Trophoblast cell (in vitro differentiated cells and primary cell): Measurements from ENCODE around the gene SYNE2.

Experiments used
- DNase-seq, 2 donors: peaks; one replicate each; pipeline ENCODE4 v3.0.0-alpha.2; 2016
- H2AFZ ChIP-seq: 2 replicates; pipeline ENCODE4 v1.6.1; 2013; ENCODE audit warnings: low read length, moderate library complexity, mild to moderate bottlenecking; ENCODE audit not compliant: insufficient read depth, poor library complexity
- H2AK5ac ChIP-seq: 2 replicates; pipeline ENCODE4 v1.6.1; 2013; ENCODE audit warnings: mild to moderate bottlenecking, low read length
- H2BK120ac ChIP-seq: 2 replicates; pipeline ENCODE4 v1.6.1; 2013; ENCODE audit warnings: low read length, mild to moderate bottlenecking, moderate library complexity; ENCODE audit not compliant: insufficient read depth, poor library complexity
- H2BK12ac ChIP-seq: 2 replicates; pipeline ENCODE4 v1.6.1; 2013; ENCODE audit warnings: mild to moderate bottlenecking, low read length, moderate library complexity
- H2BK5ac ChIP-seq: 2 replicates; pipeline ENCODE4 v1.6.1; 2013; ENCODE audit warnings: low read length, low read depth, moderate library complexity, mild to moderate bottlenecking; ENCODE audit not compliant: poor library complexity
- H3K14ac ChIP-seq: 2 replicates; pipeline ENCODE4 v1.6.1; 2013; ENCODE audit warnings: mild to moderate bottlenecking, low read length
- H3K18ac ChIP-seq: 2 replicates; pipeline ENCODE4 v1.6.1; 2013; ENCODE audit warnings: mild to moderate bottlenecking, low read length
- H3K23ac ChIP-seq: 2 replicates; pipeline ENCODE4 v1.6.1; 2013; ENCODE audit warnings: low read length
- H3K27ac ChIP-seq: 2 replicates; pipeline ENCODE4 v1.5.1; 2013; ENCODE audit warnings: low read depth, mild to moderate bottlenecking, inconsistent platforms, low read length, moderate library complexity
- H3K27me3 ChIP-seq: 2 replicates; pipeline ENCODE4 v1.6.1; 2013; ENCODE audit warnings: inconsistent platforms, mild to moderate bottlenecking, low read length, moderate library complexity; ENCODE audit not compliant: insufficient read depth
- H3K36me3 ChIP-seq, 2 experiments: 1 replicate in 1 of 2; 2 replicates in 1 of 2; pipeline ENCODE4 v1.6.1; 2013; ENCODE audit warnings: low read length in 2 of 2, mild to moderate bottlenecking in 2 of 2, moderate library complexity in 1 of 2; ENCODE audit not compliant: insufficient read depth in 2 of 2, control insufficient read depth in 1 of 2
- H3K4ac ChIP-seq: 2 replicates; pipeline ENCODE4 v1.6.1; 2013; ENCODE audit warnings: low read depth, mild to moderate bottlenecking, low read length, moderate library complexity
- H3K4me1 ChIP-seq, 2 experiments: 1 replicate in 1 of 2; 2 replicates in 1 of 2; pipeline ENCODE4 v1.6.1; 2013; ENCODE audit warnings: low read length in 2 of 2, mild to moderate bottlenecking in 2 of 2, moderate library complexity in 1 of 2; ENCODE audit not compliant: insufficient read depth in 2 of 2, control insufficient read depth in 1 of 2
- H3K4me2 ChIP-seq: 2 replicates; pipeline ENCODE4 v1.6.1; 2013; ENCODE audit warnings: inconsistent platforms, mild to moderate bottlenecking, low read length, moderate library complexity
- H3K4me3 ChIP-seq: 2 replicates; pipeline ENCODE4 v1.5.1; 2013; ENCODE audit warnings: mild to moderate bottlenecking, low read depth, low read length, inconsistent platforms
- H3K79me1 ChIP-seq: one replicate; pipeline ENCODE4 v1.6.1; 2013; ENCODE audit warnings: low read length
- H3K79me2 ChIP-seq: 2 replicates; pipeline ENCODE4 v1.6.1; 2013; ENCODE audit warnings: low read length, mild to moderate bottlenecking; ENCODE audit not compliant: control insufficient read depth, insufficient read depth, poor library complexity
- H3K9ac ChIP-seq: 2 replicates; pipeline ENCODE4 v1.6.1; 2013; ENCODE audit warnings: mild to moderate bottlenecking, low read length
- H3K9me3 ChIP-seq: 2 replicates; pipeline ENCODE4 v1.6.1; 2013; ENCODE audit warnings: low read depth, mild to moderate bottlenecking, control low read depth, inconsistent platforms, low read length; ENCODE audit not compliant: insufficient read depth
- H4K12ac ChIP-seq: 2 replicates; pipeline ENCODE4 v1.6.1; 2013; ENCODE audit warnings: low read depth, mild to moderate bottlenecking, low read length, moderate library complexity
- H4K8ac ChIP-seq: 2 replicates; pipeline ENCODE4 v1.6.1; 2013; ENCODE audit warnings: low read depth, mild to moderate bottlenecking, low read length, moderate library complexity
- H4K91ac ChIP-seq: one replicate; pipeline ENCODE4 v1.6.1; 2013; ENCODE audit warnings: low read depth, mild to moderate bottlenecking, low read length, moderate library complexity
- WGBS: extraction: QIAGEN DNeasy Blood & Tissue Kit; methylation state at CpG from one replicate; pipeline ENCODE4 v1.1.7; 2013; ENCODE audit warnings: missing lambda C conversion rate; ENCODE audit not compliant: insufficient read length, insufficient coverage; ENCODE audit errors: extremely low coverage; 5-methylcytosine and 5-hydroxymethylcytosine counted together

The SYNE2 gene

DNA sequence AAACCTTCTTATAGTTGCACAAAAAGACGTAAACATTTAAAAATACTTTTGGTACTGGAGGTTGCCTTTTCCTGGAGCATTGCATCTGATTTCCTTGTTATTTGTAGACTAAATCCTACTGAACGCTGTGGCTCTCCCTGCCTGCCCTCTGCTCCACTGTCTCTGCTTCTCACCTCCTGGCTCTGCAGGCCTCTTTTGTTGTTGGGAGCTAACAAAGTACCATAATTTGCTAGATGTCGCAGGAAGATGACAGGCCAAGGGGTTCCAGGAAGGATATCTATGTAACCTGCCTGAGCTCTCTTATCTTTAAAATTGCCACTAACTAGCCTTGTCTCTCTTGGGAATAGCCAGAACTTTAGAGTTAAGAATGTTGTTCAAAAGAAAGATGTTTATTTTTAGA, 21.4 kb downstream of the SYNE2 start:
- H3K27ac ChIP-seq, result no peak overlapping the region
- H4K91ac ChIP-seq, result no peak overlapping the region
- no peaks in the 10 kb centered on the region for H3K79me1 ChIP-seq
- no peaks in the 10 kb centered on the region for H3K36me3 ChIP-seq
- DNase-seq, result no peak
- H2BK12ac ChIP-seq, result no peak overlapping the region
- no peak overlapping the region for H3K4me2 ChIP-seq
- H2BK120ac ChIP-seq, result no peak overlapping the region
- H2AK5ac ChIP-seq, result no peak overlapping the region
- H3K4me3 ChIP-seq, result no peak overlapping the region
- no peak overlapping the region for H2AFZ ChIP-seq
- no peak overlapping the region for H4K8ac ChIP-seq
- H3K4ac ChIP-seq, result no peak overlapping the region
- peaks cover 2% of the 10 kb centered on the region for H3K9me3 ChIP-seq
- peaks cover 0 to 2% of the 10 kb centered on the region in 2 experiments for H3K4me1 ChIP-seq
- no peak overlapping the region for H3K23ac ChIP-seq
- no peak overlapping the region for H3K9ac ChIP-seq
- H3K79me2 ChIP-seq, result no peaks in the 10 kb centered on the region
- no peaks in the 10 kb centered on the region for H3K27me3 ChIP-seq
- H4K12ac ChIP-seq, result no peak overlapping the region
- no CpG with 5 or more reads among the region's 3 CpGs for WGBS
- no peak overlapping the region for H3K14ac ChIP-seq
- H3K18ac ChIP-seq, result no peak overlapping the region
- H2BK5ac ChIP-seq, result no peak overlapping the region

DNA sequence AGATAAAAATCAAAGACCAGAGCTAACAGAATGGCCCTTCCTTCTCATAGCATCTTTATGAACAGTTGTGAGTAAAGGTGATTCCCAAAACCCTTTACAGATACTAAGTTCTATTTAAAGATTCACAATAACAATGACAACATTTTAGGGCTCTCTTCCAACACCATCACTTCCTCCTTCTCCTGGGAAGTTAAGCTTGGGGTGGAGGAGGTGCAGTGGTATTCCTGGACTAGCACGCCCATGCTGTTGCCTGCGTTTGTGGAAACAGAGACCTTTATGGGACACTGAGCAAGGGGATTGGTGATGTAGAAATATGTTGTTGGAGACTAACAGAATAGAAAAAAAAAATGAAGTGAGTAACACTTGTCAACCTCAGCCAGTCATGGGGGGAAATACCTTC, 22.5 kb downstream of the SYNE2 start:
- Histone ChIP-seq H3K9ac (no peak overlapping the region), H3K36me3 (no peaks in the 10 kb centered on the region), H2BK5ac (no peak overlapping the region), H3K27ac (no peak overlapping the region), H3K4me2 (no peak overlapping the region), H2BK120ac (no peak overlapping the region), H3K18ac (no peak overlapping the region), H2AFZ (no peak overlapping the region), H4K91ac (no peak overlapping the region), H3K79me2 (no peaks in the 10 kb centered on the region), H3K23ac (no peak overlapping the region), H3K4me3 (no peak overlapping the region), H2BK12ac (no peak overlapping the region), H3K4me1 (peaks cover 0 to 2% of the 10 kb centered on the region in 2 experiments), H3K14ac (no peak overlapping the region), H3K27me3 (no peaks in the 10 kb centered on the region), H3K9me3 (peaks cover 2% of the 10 kb centered on the region), H2AK5ac (no peak overlapping the region), H4K8ac (no peak overlapping the region), H3K4ac (no peak overlapping the region), H3K79me1 (no peaks in the 10 kb centered on the region), H4K12ac (no peak overlapping the region)
- WGBS, result no CpG with 5 or more reads among the region's 2 CpGs
- no peak for DNase-seq

DNA sequence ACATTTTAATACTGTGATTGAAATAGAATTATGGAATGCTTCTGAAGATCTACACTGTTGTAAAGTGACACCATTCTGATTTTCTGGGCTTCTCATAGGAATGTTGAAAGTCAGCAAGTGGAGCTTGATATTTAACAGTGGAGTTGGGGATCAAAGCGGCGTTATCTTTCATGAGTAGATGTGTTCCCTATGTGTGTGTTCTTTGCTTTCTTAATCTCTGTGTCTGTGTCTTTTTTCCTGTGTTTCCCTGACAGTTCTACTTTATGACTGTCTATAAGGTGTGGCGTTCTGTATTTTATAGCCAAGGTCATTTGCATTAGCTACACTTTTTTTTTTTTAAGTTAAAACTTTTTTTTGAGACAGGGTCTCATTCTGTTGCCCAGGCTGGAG, 24.7 kb downstream of the SYNE2 start:
- no peak for DNase-seq
- no CpG with 5 or more reads among the region's 3 CpGs for WGBS
- no peak overlapping the region for H3K18ac ChIP-seq
- H2BK12ac ChIP-seq, result no peak overlapping the region
- H4K91ac ChIP-seq, result no peak overlapping the region
- H3K4me2 ChIP-seq, result no peak overlapping the region
- peaks cover 0 to 2% of the 10 kb centered on the region in 2 experiments for H3K4me1 ChIP-seq
- no peaks in the 10 kb centered on the region for H3K79me2 ChIP-seq
- no peak overlapping the region for H4K12ac ChIP-seq
- peaks cover 2% of the 10 kb centered on the region for H3K9me3 ChIP-seq
- H3K23ac ChIP-seq, result no peak overlapping the region
- H3K36me3 ChIP-seq, result no peaks in the 10 kb centered on the region
- H3K79me1 ChIP-seq, result no peaks in the 10 kb centered on the region
- no peak overlapping the region for H2AK5ac ChIP-seq
- H2BK120ac ChIP-seq, result no peak overlapping the region
- H2BK5ac ChIP-seq, result no peak overlapping the region
- no peak overlapping the region for H3K27ac ChIP-seq
- H3K9ac ChIP-seq, result no peak overlapping the region
- no peak overlapping the region for H2AFZ ChIP-seq
- H3K27me3 ChIP-seq, result no peaks in the 10 kb centered on the region
- H3K4ac ChIP-seq, result no peak overlapping the region
- no peak overlapping the region for H3K4me3 ChIP-seq
- H4K8ac ChIP-seq, result no peak overlapping the region
- H3K14ac ChIP-seq, result no peak overlapping the region

DNA sequence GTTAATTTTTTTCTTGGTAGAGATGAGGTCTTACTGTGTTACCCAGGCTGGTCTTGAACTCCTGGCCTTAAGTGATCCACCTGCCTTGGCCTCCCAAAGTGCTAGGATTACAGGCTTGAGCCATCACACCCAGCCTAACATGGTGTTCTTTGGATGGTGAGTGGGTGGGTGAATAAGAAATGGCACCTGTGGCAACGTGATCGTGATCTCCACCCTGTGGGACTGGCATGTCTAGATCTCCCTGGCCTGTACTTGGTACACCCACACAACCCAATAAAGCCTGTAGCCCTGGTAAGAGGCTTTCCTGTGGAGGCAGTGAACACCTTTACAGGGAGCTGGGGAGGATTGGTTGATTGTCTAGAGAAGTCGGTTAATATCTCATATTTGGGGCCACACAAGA, 25.2 kb downstream of the SYNE2 start:
- Histone ChIP-seq H2AFZ (no peak overlapping the region), H2BK5ac (no peak overlapping the region), H4K91ac (no peak overlapping the region), H2BK12ac (no peak overlapping the region), H3K18ac (no peak overlapping the region), H3K4me3 (no peak overlapping the region), H3K4ac (no peak overlapping the region), H3K9ac (no peak overlapping the region), H3K36me3 (no peaks in the 10 kb centered on the region), H3K27me3 (no peaks in the 10 kb centered on the region), H3K27ac (no peak overlapping the region), H4K12ac (no peak overlapping the region), H2AK5ac (no peak overlapping the region), H2BK120ac (no peak overlapping the region), H3K4me1 (peaks cover 0 to 2% of the 10 kb centered on the region in 2 experiments), H3K9me3 (peaks cover 2% of the 10 kb centered on the region), H4K8ac (no peak overlapping the region), H3K14ac (no peak overlapping the region), H3K79me1 (no peaks in the 10 kb centered on the region), H3K23ac (no peak overlapping the region), H3K4me2 (no peak overlapping the region), H3K79me2 (no peaks in the 10 kb centered on the region)
- WGBS, result no CpG with 5 or more reads among the region's 3 CpGs
- DNase-seq, result no peak
